Activated effector memory CD4-positive, alpha-beta T cell treated with anti-CD3 and anti-CD28 coated beads, Interleukin-2, amount 50 U/mL, for 16 hours (primary cell): Measurements from ENCODE around the gene TAL2.

Experiments used
- DNase-seq: peaks from one replicate; pipeline ENCODE4 v3.0.0-alpha.2; 2020

TAL2 gene

GRCh38 chr9:105711867-105712266 lies 49.6 kb downstream of the TAL2 start:
- DNase-seq, result no peak

GRCh38 chr9:105712297-105712696 lies 50.0 kb downstream of the TAL2 start:
- DNase-seq, result no peak
